GM15510 (cell line): Measurements from ENCODE around the gene SMPD1.

ENCODE experiments used
- POLR2A ChIP-seq: IDR thresholded peaks from 3 replicates; pipeline ENCODE4 v1.6.1; 2011; ENCODE audit warnings: borderline replicate concordance; ENCODE audit not compliant: insufficient read length; ENCODE audit errors: extremely low read depth

Gene SMPD1

GRCh38 chr11:6389905-6390717 is at the start of gene SMPD1:
Gene SMPD1, plus strand, starts transcription at chr11:6390474. Its CDS starts 125 bp downstream, at chr11:6390599.
- TF ChIP-seq POLR2A = peak; percentile 81

GRCh38 chr11:6345366-6345765 is 44.9 kb upstream of the SMPD1 start:
- TF ChIP-seq POLR2A = no peak

DNA sequence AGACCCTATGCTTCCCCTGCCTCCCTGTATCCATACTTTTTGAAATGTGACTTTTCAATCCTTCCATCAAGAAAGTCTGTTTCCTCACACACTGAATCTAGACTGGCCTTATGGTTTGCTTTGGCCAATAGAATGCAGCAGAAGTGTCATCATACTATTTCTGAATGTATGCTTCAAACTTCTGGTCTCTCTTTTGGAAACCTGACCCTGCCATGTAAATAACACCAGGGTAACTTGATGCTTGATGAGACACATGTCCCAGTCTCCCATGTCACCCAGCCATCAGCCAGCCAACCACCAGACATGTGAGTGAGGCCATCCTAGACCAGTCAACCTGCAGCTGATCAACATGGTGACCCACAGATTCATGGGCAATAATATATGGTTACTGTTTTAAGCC is 40.2 kb upstream of the SMPD1 start:
- TF ChIP-seq POLR2A = no peak

DNA sequence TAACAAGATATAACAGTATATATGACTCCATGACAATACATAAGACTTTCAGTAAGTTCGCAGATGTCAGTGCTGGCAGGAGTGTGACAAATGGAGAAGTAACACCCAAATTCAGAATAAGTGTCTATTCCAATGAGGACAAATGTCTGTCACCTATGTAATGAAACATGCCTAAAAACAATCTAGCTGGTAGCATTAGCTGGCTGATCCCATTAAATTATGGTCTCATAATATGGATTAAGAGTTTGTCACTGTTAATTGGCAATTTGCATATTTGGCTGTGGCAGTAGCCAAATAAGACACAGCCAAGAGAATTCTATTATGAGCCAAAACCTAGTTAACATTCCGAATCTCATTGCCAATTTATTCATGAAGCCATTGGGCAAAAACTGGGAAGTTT is 39.8 kb upstream of the SMPD1 start:
- TF ChIP-seq POLR2A = no peak

DNA sequence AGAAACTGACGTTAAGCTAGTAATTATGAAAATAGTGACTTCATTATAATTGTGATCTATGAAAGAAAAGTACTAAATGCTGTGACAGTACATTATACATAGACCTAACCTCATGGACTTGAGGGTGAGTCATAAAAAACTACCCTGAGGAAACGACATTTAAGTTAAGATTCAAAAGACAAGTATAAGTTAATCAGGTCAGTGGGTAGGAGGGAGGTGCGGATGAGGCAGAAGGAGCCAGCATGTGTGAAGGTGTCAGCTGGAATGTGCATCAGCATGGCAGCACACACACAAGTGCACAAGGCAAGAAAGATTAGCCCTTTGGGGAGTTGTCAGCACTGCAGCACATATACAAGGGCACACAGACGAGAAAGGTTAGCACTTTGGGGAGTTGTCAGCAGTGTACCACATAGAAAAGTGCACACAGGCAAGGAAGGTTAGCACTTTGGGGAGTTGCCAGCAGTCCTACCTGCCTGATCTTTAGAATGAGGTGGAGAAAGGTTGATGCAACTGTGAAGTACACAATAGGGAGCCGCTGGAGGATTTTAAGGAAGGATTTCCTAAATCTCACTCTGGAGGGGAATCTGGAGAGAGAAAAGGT is 38.4 kb upstream of the SMPD1 start:
- no peak for TF ChIP-seq POLR2A

DNA sequence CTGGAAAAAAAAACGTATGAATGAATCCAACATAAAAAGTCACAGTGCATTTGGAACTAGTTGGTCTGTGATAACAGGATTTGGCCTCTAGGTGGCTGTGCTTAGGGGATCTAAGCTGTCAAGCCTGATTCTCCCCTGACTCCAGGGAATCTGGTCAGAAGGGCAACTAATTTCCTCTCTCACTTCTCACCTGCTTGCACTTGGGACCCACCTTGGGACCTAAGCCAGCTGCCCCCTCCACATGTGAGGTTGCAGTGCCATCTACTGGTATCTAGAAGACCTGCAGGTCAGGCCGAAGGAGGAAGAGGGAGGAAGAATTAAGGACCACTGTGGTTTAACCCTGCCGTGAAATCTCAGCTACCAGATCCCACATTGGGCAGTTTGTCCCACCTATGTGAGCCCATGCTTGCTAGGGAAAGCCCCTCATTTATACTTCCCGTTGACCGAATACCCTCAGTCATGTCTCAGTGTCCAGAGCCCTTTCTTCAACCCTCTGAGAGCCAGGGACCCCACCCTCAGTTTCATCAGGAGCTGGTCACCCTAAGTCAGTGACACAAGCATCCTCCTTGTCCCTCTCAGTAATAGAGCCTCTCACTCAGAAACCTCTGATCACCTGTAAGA is 36.8 kb upstream of the SMPD1 start:
- TF ChIP-seq POLR2A = no peak

GRCh38 chr11:6354651-6355485 is 35.4 kb upstream of the SMPD1 start:
- no peak for TF ChIP-seq POLR2A

GRCh38 chr11:6356503-6357055 is 33.7 kb upstream of the SMPD1 start:
- TF ChIP-seq POLR2A = no peak

DNA sequence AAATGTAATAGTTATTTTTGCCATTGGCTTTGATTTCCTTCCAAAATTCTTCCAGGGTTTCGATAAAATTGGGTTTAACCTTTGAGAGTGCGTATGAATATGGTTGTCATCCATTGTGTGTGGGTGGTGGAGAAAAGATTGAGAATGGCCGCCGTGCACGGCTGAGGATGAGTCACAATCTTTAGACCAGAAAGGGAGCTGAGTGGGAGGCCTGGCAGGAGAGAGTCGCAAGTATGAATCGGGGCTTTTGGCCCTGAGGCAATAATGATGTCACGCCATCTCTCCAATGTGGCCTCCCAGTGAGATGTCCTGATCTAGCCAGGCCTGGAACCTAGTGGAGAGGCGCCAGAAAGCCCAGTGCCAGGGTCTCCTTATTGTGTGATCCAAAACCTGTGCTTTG is 33.1 kb upstream of the SMPD1 start:
- no peak for TF ChIP-seq POLR2A

GRCh38 chr11:6360183-6360582 is 30.1 kb upstream of the SMPD1 start:
- no peak for TF ChIP-seq POLR2A

DNA sequence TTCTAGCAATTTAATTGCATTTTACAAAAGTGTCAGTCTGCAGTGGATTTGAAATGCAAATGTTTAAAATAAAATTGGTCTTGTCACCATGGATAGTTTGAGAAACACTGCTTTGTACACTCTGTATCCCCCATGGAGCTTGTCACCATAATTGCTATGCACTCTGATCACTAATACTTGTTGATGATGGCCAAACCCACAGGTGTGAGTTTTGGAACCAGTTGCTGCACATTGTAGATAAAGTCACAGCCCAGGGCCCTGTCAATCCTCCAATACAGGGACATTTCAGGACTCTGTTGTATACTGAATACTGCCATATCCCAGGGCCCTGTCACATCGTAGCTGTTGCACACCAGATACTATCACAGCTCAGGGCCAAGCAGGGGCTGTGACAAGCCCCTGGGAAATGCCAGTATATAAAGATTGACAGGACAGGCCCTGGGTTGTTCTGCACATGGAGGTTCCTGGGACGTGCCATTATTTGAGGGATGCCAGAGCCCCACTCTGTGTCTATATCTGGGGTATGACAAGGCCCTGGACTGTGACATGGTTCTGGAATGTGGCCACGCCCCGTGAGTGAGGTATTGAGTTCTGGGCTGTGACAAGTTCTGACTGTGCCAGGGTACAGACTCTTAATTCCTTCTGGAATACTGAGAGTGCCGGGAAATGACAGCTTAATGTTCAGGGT is 27.9 kb upstream of the SMPD1 start:
- TF ChIP-seq POLR2A = no peak

GRCh38 chr11:6362873-6363678 is 27.2 kb upstream of the SMPD1 start:
- no peak for TF ChIP-seq POLR2A

DNA sequence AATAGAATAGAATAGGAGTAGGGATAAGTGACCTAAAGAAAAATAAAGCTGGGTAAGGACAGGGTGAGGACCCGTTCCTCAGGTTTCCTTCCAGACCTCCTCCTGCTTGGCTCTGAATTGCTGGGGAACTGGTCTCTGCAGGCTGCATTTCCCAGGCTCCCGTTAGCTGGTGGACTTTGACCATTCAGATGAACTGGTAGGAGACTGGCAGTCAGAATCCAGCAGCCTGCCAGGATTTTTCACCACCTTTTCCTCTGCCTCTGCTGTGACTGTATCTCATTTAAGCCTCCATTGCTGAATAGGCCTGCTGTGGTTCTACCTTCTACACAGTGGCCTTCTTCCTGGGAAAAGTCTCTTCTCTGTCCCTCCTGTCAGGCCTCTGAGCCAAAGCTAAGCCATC is 24.6 kb upstream of the SMPD1 start:
- TF ChIP-seq POLR2A = no peak
